SK-N-SH treated with all-trans-retinoic acid at 6 μM for 48 hours (cell line): ENCODE data around the gene ELF5.

ENCODE experiments used
- OSR1 ChIP-seq: fragments of 250-450 bp; sonication (Bioruptor Pico); IDR thresholded peaks from 2 replicates; pipeline ENCODE4 v1.8.0; 2022; ENCODE audit warnings: moderate library complexity, mild to moderate bottlenecking, inconsistent platforms
- PPARA ChIP-seq: fragments of 250-450 bp; sonication (Bioruptor Pico); IDR thresholded peaks from 2 replicates; pipeline ENCODE4 v1.5.0; 2020; ENCODE audit warnings: mild to moderate bottlenecking, borderline replicate concordance
- RARB ChIP-seq: fragments of 250-450 bp; sonication (Bioruptor Pico); IDR thresholded peaks from 2 replicates; pipeline ENCODE4 v1.8.0; 2021; ENCODE audit warnings: mild to moderate bottlenecking, moderate library complexity
- ZFP3 ChIP-seq: fragments of 250-450 bp; sonication (Bioruptor Pico); IDR thresholded peaks from 2 replicates; pipeline ENCODE4 v1.5.0; 2020; ENCODE audit warnings: mild to moderate bottlenecking, moderate library complexity
- TF ChIP-seq, protein P1 (sequence below): fragments of 250-450 bp; sonication (Bioruptor Pico); IDR thresholded peaks from 2 replicates; pipeline ENCODE4 v1.8.0; 2020; ENCODE audit warnings: mild to moderate bottlenecking, moderate library complexity, borderline replicate concordance
- TF ChIP-seq, protein P2 (sequence below): fragments of 250-450 bp; sonication (Bioruptor Pico); IDR thresholded peaks from 2 replicates; pipeline ENCODE4 v1.5.1; 2021; ENCODE audit warnings: mild to moderate bottlenecking, moderate library complexity
- TF ChIP-seq, protein P3 (sequence below): fragments of 250-450 bp; sonication (Bioruptor Pico); IDR thresholded peaks from 2 replicates; pipeline ENCODE4 v1.5.1; 2020; ENCODE audit warnings: low read depth, mild to moderate bottlenecking, moderate library complexity

DNA sequence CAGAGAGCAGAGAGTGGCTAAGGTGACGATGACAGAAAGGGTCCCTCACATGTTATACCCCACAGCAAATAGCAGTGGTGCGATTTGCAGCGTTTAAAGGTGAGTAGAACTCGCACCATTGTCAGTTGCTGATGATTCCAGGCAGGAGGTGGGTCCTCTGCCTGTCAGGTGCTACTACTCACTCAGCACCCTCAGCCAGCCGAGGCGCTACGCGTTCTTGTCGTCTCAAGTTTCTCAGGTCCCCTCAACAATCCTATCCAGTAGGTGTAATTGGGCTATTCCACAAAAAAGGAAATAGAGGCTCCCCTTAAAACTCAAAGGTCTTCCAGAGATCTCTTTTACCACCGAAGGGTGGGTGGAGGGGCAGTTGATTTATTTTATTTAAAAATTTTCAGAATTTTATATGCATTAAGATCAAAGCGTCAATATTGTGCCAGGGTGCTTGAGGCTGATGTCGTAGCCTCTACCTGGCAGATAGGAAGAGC lies 18.3 kb downstream of the ELF5 start:
- TF ChIP-seq OSR1, result no peak
- TF ChIP-seq, protein P1, sequence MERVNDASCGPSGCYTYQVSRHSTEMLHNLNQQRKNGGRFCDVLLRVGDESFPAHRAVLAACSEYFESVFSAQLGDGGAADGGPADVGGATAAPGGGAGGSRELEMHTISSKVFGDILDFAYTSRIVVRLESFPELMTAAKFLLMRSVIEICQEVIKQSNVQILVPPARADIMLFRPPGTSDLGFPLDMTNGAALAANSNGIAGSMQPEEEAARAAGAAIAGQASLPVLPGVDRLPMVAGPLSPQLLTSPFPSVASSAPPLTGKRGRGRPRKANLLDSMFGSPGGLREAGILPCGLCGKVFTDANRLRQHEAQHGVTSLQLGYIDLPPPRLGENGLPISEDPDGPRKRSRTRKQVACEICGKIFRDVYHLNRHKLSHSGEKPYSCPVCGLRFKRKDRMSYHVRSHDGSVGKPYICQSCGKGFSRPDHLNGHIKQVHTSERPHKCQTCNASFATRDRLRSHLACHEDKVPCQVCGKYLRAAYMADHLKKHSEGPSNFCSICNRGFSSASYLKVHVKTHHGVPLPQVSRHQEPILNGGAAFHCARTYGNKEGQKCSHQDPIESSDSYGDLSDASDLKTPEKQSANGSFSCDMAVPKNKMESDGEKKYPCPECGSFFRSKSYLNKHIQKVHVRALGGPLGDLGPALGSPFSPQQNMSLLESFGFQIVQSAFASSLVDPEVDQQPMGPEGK (CRISPR knock-in tag), result no peak
- TF ChIP-seq, protein P2, sequence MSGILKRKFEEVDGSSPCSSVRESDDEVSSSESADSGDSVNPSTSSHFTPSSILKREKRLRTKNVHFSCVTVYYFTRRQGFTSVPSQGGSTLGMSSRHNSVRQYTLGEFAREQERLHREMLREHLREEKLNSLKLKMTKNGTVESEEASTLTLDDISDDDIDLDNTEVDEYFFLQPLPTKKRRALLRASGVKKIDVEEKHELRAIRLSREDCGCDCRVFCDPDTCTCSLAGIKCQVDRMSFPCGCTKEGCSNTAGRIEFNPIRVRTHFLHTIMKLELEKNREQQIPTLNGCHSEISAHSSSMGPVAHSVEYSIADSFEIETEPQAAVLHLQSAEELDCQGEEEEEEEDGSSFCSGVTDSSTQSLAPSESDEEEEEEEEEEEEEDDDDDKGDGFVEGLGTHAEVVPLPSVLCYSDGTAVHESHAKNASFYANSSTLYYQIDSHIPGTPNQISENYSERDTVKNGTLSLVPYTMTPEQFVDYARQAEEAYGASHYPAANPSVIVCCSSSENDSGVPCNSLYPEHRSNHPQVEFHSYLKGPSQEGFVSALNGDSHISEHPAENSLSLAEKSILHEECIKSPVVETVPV (CRISPR knock-in tag), result no peak
- TF ChIP-seq PPARA, result no peak
- TF ChIP-seq ZFP3 (CRISPR knock-in tag), result no peak
- TF ChIP-seq, protein P3, sequence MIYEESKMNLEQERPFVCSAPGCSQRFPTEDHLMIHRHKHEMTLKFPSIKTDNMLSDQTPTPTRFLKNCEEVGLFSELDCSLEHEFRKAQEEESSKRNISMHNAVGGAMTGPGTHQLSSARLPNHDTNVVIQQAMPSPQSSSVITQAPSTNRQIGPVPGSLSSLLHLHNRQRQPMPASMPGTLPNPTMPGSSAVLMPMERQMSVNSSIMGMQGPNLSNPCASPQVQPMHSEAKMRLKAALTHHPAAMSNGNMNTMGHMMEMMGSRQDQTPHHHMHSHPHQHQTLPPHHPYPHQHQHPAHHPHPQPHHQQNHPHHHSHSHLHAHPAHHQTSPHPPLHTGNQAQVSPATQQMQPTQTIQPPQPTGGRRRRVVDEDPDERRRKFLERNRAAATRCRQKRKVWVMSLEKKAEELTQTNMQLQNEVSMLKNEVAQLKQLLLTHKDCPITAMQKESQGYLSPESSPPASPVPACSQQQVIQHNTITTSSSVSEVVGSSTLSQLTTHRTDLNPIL (CRISPR knock-in tag), result no peak
- no peak for TF ChIP-seq RARB
